Measurements from ENCODE around the gene SCN2B. TPM values are rescaled to one million over a fixed set of nuclear protein-coding genes. Genes with fewer than 3 reads are reported as not detected.

SCN2B gene
- total and polyA plus RNA-seq, 2 of the 4 experiments (the other 2 are of a cell fraction): under 0.01 to 0.05 TPM

GRCh38 chr11:118139578-118139977, 36.9 kb downstream of the SCN2B start:
- ChIA-PET CTCF (interaction anchor here (1.0 kb wide), 1 partner anchor 32 kb away, joined by 3 read pairs; no protein-coding TSS in a partner anchor), POLR2A (ENCODE audit: unreplicated experiment) (interaction anchor here (0.6 kb wide), 1 partner anchor 17 kb away, joined by 3 read pairs; no protein-coding TSS in a partner anchor)
- Histone ChIP-seq H2BK120ac (ENCODE audit: low read depth, low read length) (no peak overlapping the region), H3K27ac (ENCODE audit: insufficient read depth, low read length) (no peak overlapping the region), H4K20me1 (ENCODE audit: insufficient read depth, low read length) (no peaks in the 10 kb centered on the region), H3K4me3 (ENCODE audit: insufficient read depth, low read depth, low read length) (no peak overlapping the region), H3K4me2 (ENCODE audit: low read depth, low read length) (no peak overlapping the region), H3K9me1 (ENCODE audit: insufficient read depth, low read length) (no peaks in the 10 kb centered on the region), H3K36me3 (ENCODE audit: control insufficient read depth, insufficient read depth, low read length) (no peaks in the 10 kb centered on the region), H3K79me1 (ENCODE audit: low read depth in 1 of 2, low read length in 2 of 2) (no peaks in the 10 kb centered on the region), H3K4me1 (ENCODE audit: control insufficient read depth, insufficient read depth, low read length) (no peaks in the 10 kb centered on the region), H3K27me3 (ENCODE audit: control insufficient read depth, insufficient read depth, low read length) (peaks cover 13% of the 10 kb centered on the region; the same call in 1 of the 2 replicates), H2AFZ (replicated peaks; ENCODE audit: low read length, poor library complexity) (no peak overlapping the region), H3K14ac (replicated peaks; ENCODE audit: low read depth, low read length) (no peak overlapping the region), H3K9ac (ENCODE audit: low read depth, low read length) (no peak overlapping the region), H2BK5ac (ENCODE audit: low read depth, low read length, poor library complexity, severe bottlenecking) (no peak overlapping the region), H3K18ac (ENCODE audit: low read depth, low read length) (no peak overlapping the region), H4K91ac (ENCODE audit: insufficient read depth, low read depth, low read length) (no peak overlapping the region), H4K5ac (ENCODE audit: low read depth, low read length) (no peak overlapping the region), H2AK9ac (replicated peaks; ENCODE audit: low read depth, low read length, poor library complexity) (no peak overlapping the region), H3K4ac (ENCODE audit: low read depth, low read length) (no peak overlapping the region), H3K56ac (ENCODE audit: extremely low read depth, insufficient read depth, low read length) (no peak overlapping the region), H2BK15ac (ENCODE audit: low read depth, low read length) (no peak overlapping the region), H2AK5ac (ENCODE audit: low read depth, low read length) (no peak overlapping the region), H3K9me3 (ENCODE audit: control insufficient read depth, insufficient read depth, low read length) (no peaks in the 10 kb centered on the region), H2BK20ac (ENCODE audit: low read depth, low read length) (no peak overlapping the region), H3K23ac (ENCODE audit: low read depth, low read length) (no peak overlapping the region), H4K8ac (ENCODE audit: low read depth in 2 of 2, low read length in 2 of 2) (no peak overlapping the region)
- intact Hi-C loops (cut with micrococcal nuclease): no loop called here
- TF ChIP-seq MAFK (IDR thresholded peaks at IDR 0.05; ENCODE audit: low read depth, low read length) (no peak), FOS (IDR thresholded peaks at IDR 0.05; ENCODE audit: low read depth, low read length) (no peak), NFE2L2 (IDR thresholded peaks at IDR 0.05; ENCODE audit: low read depth, low read length) (no peak), CHD1 (IDR thresholded peaks at IDR 0.05; ENCODE audit: low read depth, low read length) (no peak), RAD21 (IDR thresholded peaks at IDR 0.05; ENCODE audit: low read length) (no peak), MXI1 (IDR thresholded peaks at IDR 0.05; ENCODE audit: borderline replicate concordance, low read depth, low read length) (no peak), ELK1 (IDR thresholded peaks at IDR 0.05; ENCODE audit: borderline replicate concordance, low read depth, low read length) (no peak), USF2 (IDR thresholded peaks at IDR 0.05; ENCODE audit: low read depth, low read length) (no peak), RFX5 (IDR thresholded peaks at IDR 0.05; ENCODE audit: low read depth, low read length) (no peak), MAZ (IDR thresholded peaks at IDR 0.05; ENCODE audit: borderline replicate concordance, low read depth, low read length) (no peak), CEBPB (IDR thresholded peaks at IDR 0.05; ENCODE audit: low read depth, low read length) (no peak), SMC3 (IDR thresholded peaks at IDR 0.05; ENCODE audit: low read depth, low read length) (no peak), BHLHE40 (IDR thresholded peaks at IDR 0.05; ENCODE audit: low read depth, low read length) (no peak), RCOR1 (IDR thresholded peaks at IDR 0.05; ENCODE audit: insufficient replicate concordance, low read length) (no peak), POLR2A (IDR thresholded peaks at IDR 0.05; ENCODE audit: low read depth, low read length) (no peak), CTCF (conservative IDR thresholded peaks at IDR 0.05; ENCODE audit: low read depth, low read length) (no peak)
- dilution Hi-C loops (cut with HindIII; ENCODE audit: low sequenced_read_pairs, unreplicated experiment): no loop called here
- no peak for ATAC-seq (ENCODE audit: low read depth)
- in situ Hi-C loops (cut with MboI; ENCODE audit: low sequenced_read_pairs): no loop called here
- no TSS peak for BruUV-seq (replicated peaks)
- WGBS, 2 experiments (ENCODE audit: extremely low coverage in 2 of 2, insufficient read length in 1 of 2): no CpG with 5 or more reads among the region's 1 CpG
- no peak for DNase-seq

All from IMR-90 (cell line).